HL-60 (cell line): Measurements from ENCODE around the gene SOX30.

Experiments used
- DNase-seq, 2 experiments: peaks; one replicate each; pipeline ENCODE4 v3.0.0-alpha.2; 2010 to 2020; ENCODE audit warnings: low read depth in 1 of 2, low spot score in 1 of 2
- H3K27ac ChIP-seq: fragments of 250-450 bp; sonication (Bioruptor Pico); replicated peaks from 2 replicates; pipeline ENCODE4 v1.5.1; 2020; ENCODE audit warnings: mild to moderate bottlenecking, moderate library complexity
- H3K27me3 ChIP-seq: fragments of 250-450 bp; sonication (Bioruptor Pico); 2 replicates; pipeline ENCODE4 v1.5.1; 2021; ENCODE audit warnings: mild to moderate bottlenecking, moderate library complexity; ENCODE audit not compliant: insufficient read depth, poor library complexity, severe bottlenecking
- H3K4me3 ChIP-seq: replicated peaks from 2 replicates; pipeline ENCODE4 v1.5.1; 2011; ENCODE audit warnings: mild to moderate bottlenecking, control low read depth, low read length; ENCODE audit not compliant: insufficient read depth
- GABPA ChIP-seq: IDR thresholded peaks from 2 replicates; pipeline ENCODE4 v1.6.1; 2012; ENCODE audit warnings: low read depth
- POLR2AphosphoS5 ChIP-seq: IDR thresholded peaks from 2 replicates; pipeline ENCODE4 v1.6.1; 2012; ENCODE audit warnings: low read depth
- SPI1 ChIP-seq: IDR thresholded peaks from 2 replicates; pipeline ENCODE4 v1.6.1; 2012; ENCODE audit warnings: low read depth, mild to moderate bottlenecking, borderline replicate concordance
- TF ChIP-seq, protein P1 (sequence below): IDR thresholded peaks from 2 replicates; pipeline ENCODE4 v1.6.1; 2012; ENCODE audit warnings: low read depth; ENCODE audit not compliant: insufficient replicate concordance
- TF ChIP-seq, protein P2 (sequence below): IDR thresholded peaks from one replicate; pipeline ENCODE4 v1.5.1; 2011; ENCODE audit warnings: low read length, control low read depth, inconsistent platforms; ENCODE audit not compliant: insufficient read depth

SOX30 gene

DNA sequence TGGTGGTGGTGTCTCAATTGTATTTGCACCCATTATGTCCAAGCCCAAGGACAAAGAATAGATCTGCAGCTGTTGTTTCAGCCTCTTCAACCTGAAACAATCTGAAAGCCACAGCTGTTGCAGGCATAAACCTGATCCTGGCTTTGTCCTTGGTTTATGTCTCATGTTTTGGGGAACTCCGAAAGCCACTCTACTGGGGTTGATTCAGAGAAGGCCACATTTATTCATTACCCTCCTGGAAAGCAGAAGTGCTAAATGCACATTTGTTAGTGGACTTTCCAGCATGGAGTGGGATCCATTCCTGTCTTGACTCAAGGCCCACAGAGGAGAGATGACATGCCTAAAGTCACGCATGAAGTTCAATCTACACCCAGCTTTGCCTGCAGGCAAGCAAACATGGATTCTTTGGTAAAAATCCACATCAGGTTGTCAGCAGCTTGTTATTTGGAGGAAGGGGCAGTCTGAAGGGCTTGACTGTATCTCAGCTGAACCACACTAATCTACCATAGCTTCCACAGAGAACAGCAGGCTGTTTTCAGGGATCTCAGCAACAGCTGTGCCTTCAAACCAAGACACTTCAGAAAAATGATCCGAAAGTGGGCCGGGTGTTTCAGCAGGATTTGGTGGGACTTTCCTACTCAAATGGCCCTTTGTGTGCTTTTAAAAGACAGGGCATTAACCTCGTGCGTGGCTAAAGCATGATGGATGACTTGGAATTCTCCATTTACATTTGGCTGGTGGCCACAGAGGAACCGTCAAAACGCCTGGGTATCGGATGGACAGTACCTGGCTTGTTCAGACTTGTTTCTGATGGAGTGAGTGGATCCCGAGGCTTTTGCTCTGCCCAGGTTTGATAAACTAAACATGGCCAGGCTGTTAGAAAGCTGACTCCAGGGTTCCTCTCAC is 40.4 kb downstream of the SOX30 start:
- Histone ChIP-seq H3K27ac (no peak overlapping the region), H3K27me3 (no peaks in the 10 kb centered on the region), H3K4me3 (no peak overlapping the region)
- no peak for DNase-seq
- TF ChIP-seq SPI1 (peak; percentile 18; the same call in 1 of the 2 replicates), GABPA (no peak), POLR2AphosphoS5 (no peak)
- TF ChIP-seq, protein P1, sequence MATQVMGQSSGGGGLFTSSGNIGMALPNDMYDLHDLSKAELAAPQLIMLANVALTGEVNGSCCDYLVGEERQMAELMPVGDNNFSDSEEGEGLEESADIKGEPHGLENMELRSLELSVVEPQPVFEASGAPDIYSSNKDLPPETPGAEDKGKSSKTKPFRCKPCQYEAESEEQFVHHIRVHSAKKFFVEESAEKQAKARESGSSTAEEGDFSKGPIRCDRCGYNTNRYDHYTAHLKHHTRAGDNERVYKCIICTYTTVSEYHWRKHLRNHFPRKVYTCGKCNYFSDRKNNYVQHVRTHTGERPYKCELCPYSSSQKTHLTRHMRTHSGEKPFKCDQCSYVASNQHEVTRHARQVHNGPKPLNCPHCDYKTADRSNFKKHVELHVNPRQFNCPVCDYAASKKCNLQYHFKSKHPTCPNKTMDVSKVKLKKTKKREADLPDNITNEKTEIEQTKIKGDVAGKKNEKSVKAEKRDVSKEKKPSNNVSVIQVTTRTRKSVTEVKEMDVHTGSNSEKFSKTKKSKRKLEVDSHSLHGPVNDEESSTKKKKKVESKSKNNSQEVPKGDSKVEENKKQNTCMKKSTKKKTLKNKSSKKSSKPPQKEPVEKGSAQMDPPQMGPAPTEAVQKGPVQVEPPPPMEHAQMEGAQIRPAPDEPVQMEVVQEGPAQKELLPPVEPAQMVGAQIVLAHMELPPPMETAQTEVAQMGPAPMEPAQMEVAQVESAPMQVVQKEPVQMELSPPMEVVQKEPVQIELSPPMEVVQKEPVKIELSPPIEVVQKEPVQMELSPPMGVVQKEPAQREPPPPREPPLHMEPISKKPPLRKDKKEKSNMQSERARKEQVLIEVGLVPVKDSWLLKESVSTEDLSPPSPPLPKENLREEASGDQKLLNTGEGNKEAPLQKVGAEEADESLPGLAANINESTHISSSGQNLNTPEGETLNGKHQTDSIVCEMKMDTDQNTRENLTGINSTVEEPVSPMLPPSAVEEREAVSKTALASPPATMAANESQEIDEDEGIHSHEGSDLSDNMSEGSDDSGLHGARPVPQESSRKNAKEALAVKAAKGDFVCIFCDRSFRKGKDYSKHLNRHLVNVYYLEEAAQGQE, result no peak
- TF ChIP-seq, protein P2, sequence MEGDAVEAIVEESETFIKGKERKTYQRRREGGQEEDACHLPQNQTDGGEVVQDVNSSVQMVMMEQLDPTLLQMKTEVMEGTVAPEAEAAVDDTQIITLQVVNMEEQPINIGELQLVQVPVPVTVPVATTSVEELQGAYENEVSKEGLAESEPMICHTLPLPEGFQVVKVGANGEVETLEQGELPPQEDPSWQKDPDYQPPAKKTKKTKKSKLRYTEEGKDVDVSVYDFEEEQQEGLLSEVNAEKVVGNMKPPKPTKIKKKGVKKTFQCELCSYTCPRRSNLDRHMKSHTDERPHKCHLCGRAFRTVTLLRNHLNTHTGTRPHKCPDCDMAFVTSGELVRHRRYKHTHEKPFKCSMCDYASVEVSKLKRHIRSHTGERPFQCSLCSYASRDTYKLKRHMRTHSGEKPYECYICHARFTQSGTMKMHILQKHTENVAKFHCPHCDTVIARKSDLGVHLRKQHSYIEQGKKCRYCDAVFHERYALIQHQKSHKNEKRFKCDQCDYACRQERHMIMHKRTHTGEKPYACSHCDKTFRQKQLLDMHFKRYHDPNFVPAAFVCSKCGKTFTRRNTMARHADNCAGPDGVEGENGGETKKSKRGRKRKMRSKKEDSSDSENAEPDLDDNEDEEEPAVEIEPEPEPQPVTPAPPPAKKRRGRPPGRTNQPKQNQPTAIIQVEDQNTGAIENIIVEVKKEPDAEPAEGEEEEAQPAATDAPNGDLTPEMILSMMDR, result no peak

DNA sequence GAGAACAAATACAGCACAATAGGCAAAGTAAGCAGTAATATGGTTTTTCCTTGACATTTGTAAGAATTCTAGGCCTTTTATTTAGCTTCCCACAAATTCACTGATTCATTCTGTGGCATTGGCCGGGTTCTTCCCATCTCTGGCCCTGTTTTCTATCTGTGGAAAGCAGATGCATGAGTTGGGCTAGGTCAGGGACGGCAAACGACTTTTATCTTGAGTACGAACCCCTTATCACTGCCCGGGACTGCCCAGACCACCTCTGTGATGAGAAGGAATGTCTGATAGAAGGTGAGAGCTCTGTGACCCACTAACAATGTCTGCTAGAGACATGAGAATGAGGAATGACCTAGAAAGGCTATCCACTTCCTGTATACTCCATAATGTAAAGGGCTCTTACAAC is 41.2 kb downstream of the SOX30 start:
- no peaks in the 10 kb centered on the region for H3K27me3 ChIP-seq

DNA sequence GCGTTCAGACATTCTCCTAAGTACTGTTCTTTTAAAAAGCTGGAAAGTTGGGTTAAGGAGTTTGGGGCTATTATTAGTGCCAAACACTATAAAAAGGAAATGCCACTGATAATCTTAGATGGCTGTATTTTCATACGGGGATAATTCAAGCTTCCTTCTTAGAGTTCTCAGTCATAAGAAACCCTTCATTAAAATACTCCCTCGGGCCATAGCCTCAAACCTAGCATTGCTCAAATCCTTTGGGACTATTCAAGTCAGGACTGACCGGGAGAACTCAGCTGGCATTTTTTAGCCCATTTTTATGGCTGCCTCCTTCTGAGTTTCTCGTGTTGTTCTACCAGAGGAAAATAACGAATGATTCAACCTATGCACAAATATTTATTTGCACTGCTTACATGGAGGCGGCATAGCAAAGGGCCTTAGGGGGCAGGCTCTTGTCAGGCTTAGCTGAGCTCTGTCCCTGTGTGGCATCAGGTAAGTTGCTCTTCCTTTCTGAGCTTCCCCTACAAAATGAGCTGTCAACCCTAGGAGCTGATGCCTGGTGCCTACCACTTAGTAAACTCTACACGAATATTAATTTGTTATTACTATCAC is 43.2 kb downstream of the SOX30 start:
- Histone ChIP-seq H3K27me3 (no peaks in the 10 kb centered on the region), H3K4me3 (no peak overlapping the region), H3K27ac (no peak overlapping the region)
- DNase-seq, result no peak
- TF ChIP-seq, protein P2, result no peak
- TF ChIP-seq GABPA, result no peak
- TF ChIP-seq SPI1, result no peak
- TF ChIP-seq POLR2AphosphoS5, result no peak
- TF ChIP-seq, protein P1, result no peak

More for the DNA sequence above, 41.2 kb downstream of the SOX30 start:
- Histone ChIP-seq H3K27ac (no peak overlapping the region), H3K4me3 (no peak overlapping the region)
- DNase-seq, result no peak
- TF ChIP-seq, protein P1, result no peak
